ENCODE measurements around the gene GGA1.

- TF ChIP-seq POLR2A (IDR thresholded peaks at IDR 0.05; ENCODE audit: low read depth, low read length), result no peak
- no peak for TF ChIP-seq POLR2AphosphoS5 (IDR thresholded peaks at IDR 0.05; ENCODE audit: low read depth, low read length)
- TF ChIP-seq POU2F2 (IDR thresholded peaks at IDR 0.05; ENCODE audit: low read depth, low read length), result no peak
These were observed 30.6 kb upstream of the GGA1 start for GRCh38 chr22:37578002-37578401.
